ENCODE results near the gene SPSB1.

The SPSB1 gene

GRCh38 chr1:9258629-9259028 lies 34.1 kb upstream of the SPSB1 start:
- DNase-seq (ENCODE audit: low read depth in 1 of 2, low spot score in 1 of 2) = no peak

GRCh38 chr1:9260059-9260766 lies 32.5 kb upstream of the SPSB1 start:
- Histone ChIP-seq H3K4me3 (replicated peaks; ENCODE audit: insufficient read depth, low read length) (no peak overlapping the region), H3K27me3 (ENCODE audit: insufficient read depth, poor library complexity, severe bottlenecking) (no peaks in the 10 kb centered on the region), H3K27ac (replicated peaks) (peak overlapping the region; percentile 21)
- TF ChIP-seq GABPA (IDR thresholded peaks at IDR 0.05; ENCODE audit: low read depth) = no peak
- TF ChIP-seq SPI1 (IDR thresholded peaks at IDR 0.05; ENCODE audit: borderline replicate concordance, low read depth) = no peak
- TF ChIP-seq, protein P1, sequence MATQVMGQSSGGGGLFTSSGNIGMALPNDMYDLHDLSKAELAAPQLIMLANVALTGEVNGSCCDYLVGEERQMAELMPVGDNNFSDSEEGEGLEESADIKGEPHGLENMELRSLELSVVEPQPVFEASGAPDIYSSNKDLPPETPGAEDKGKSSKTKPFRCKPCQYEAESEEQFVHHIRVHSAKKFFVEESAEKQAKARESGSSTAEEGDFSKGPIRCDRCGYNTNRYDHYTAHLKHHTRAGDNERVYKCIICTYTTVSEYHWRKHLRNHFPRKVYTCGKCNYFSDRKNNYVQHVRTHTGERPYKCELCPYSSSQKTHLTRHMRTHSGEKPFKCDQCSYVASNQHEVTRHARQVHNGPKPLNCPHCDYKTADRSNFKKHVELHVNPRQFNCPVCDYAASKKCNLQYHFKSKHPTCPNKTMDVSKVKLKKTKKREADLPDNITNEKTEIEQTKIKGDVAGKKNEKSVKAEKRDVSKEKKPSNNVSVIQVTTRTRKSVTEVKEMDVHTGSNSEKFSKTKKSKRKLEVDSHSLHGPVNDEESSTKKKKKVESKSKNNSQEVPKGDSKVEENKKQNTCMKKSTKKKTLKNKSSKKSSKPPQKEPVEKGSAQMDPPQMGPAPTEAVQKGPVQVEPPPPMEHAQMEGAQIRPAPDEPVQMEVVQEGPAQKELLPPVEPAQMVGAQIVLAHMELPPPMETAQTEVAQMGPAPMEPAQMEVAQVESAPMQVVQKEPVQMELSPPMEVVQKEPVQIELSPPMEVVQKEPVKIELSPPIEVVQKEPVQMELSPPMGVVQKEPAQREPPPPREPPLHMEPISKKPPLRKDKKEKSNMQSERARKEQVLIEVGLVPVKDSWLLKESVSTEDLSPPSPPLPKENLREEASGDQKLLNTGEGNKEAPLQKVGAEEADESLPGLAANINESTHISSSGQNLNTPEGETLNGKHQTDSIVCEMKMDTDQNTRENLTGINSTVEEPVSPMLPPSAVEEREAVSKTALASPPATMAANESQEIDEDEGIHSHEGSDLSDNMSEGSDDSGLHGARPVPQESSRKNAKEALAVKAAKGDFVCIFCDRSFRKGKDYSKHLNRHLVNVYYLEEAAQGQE (IDR thresholded peaks at IDR 0.05; ENCODE audit: insufficient replicate concordance, low read depth) = no peak
- no peak for TF ChIP-seq POLR2AphosphoS5 (IDR thresholded peaks at IDR 0.05; ENCODE audit: low read depth)
- TF ChIP-seq CTCF (IDR thresholded peaks at IDR 0.05; ENCODE audit: insufficient read depth, low read length) = no peak
- no peak for DNase-seq (ENCODE audit: low read depth in 1 of 2, low spot score in 1 of 2)

More at GRCh38 chr1:9258629-9259028, 34.1 kb upstream of the SPSB1 start:
- H3K27me3 ChIP-seq (ENCODE audit: insufficient read depth, poor library complexity, severe bottlenecking) = no peaks in the 10 kb centered on the region
- TF ChIP-seq GABPA (IDR thresholded peaks at IDR 0.05; ENCODE audit: low read depth) (no peak), SPI1 (IDR thresholded peaks at IDR 0.05; ENCODE audit: borderline replicate concordance, low read depth) (no peak)
- TF ChIP-seq, protein P1 (IDR thresholded peaks at IDR 0.05; ENCODE audit: insufficient replicate concordance, low read depth) = no peak
- H3K4me3 ChIP-seq (replicated peaks; ENCODE audit: insufficient read depth, low read length) = no peak overlapping the region
- H3K27ac ChIP-seq (replicated peaks) = no peak overlapping the region; the same call in 1 of the 2 replicates

DNA sequence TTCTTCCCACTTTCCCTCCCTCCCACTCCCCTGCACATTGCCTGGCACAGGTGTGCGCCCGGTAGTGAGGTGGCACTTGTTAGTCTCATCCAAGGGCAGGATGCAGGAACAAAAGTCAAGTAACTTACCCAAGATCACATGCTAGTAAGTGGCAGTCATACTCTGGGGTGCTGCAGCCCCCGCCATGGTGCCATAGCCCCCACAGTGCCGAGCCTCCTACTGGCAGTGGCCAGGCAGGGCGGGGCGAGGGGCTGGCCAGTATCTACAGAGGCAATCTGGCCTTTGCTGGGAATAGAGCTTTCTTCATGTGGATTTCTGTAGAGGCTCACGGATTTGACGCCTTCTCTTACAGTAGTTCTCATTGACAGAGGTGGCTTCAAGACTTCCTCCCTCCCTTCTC lies 31.2 kb upstream of the SPSB1 start:
- no peak for DNase-seq (ENCODE audit: low read depth in 1 of 2, low spot score in 1 of 2)

More for the DNA sequence above, 31.2 kb upstream of the SPSB1 start:
- no peak for TF ChIP-seq CTCF (IDR thresholded peaks at IDR 0.05; ENCODE audit: insufficient read depth, low read length)
- Histone ChIP-seq H3K27me3 (ENCODE audit: insufficient read depth, poor library complexity, severe bottlenecking) (no peaks in the 10 kb centered on the region), H3K4me3 (replicated peaks; ENCODE audit: insufficient read depth, low read length) (no peak overlapping the region), H3K27ac (replicated peaks) (no peak overlapping the region)

Measured in HL-60 (cell line).